NCI-H2196 (cell line): ENCODE data around the gene ARHGAP6.

Experiments
- DNase-seq: peaks from one replicate; lab custom pipeline; 2025; ENCODE audit not compliant: unreplicated experiment; lab: John Stamatoyannopoulos, UW

Gene ARHGAP6

GRCh38 chrX:11119313-11119943 is 546.3 kb downstream of the ARHGAP6 start:
- no peak for DNase-seq

- no peak for DNase-seq
These were observed 548.0 kb downstream of the ARHGAP6 start for GRCh38 chrX:11117745-11118144.

GRCh38 chrX:11113731-11114130 is 552.0 kb downstream of the ARHGAP6 start:
- no peak for DNase-seq

GRCh38 chrX:11111947-11112346 is 553.8 kb downstream of the ARHGAP6 start:
- DNase-seq, result no peak

GRCh38 chrX:11111037-11111851 is 554.5 kb downstream of the ARHGAP6 start, which contains the start of gene HCCS:
Gene HCCS, plus strand, starts transcription at chrX:11111332. Its CDS starts 729 bp downstream, at chrX:11112061.
- DNase-seq, result peak; percentile 65

GRCh38 chrX:11109968-11110367 is 555.8 kb downstream of the ARHGAP6 start:
- no peak for DNase-seq

- no peak for DNase-seq
These were observed 557.3 kb downstream of the ARHGAP6 start for GRCh38 chrX:11108253-11108941.

- DNase-seq, result no peak
These were observed 560.6 kb downstream of the ARHGAP6 start for GRCh38 chrX:11105080-11105479.

- no peak for DNase-seq
These were observed 562.0 kb downstream of the ARHGAP6 start for GRCh38 chrX:11103751-11104150.

GRCh38 chrX:11103006-11103405 is 562.7 kb downstream of the ARHGAP6 start:
- no peak for DNase-seq

GRCh38 chrX:11100281-11101035 is 565.3 kb downstream of the ARHGAP6 start:
- DNase-seq, result peak; percentile 39

GRCh38 chrX:11099465-11099864 is 566.3 kb downstream of the ARHGAP6 start:
- no peak for DNase-seq

GRCh38 chrX:11097933-11098332 is 567.8 kb downstream of the ARHGAP6 start:
- DNase-seq, result peak; percentile 16

GRCh38 chrX:11089802-11090201 is 575.9 kb downstream of the ARHGAP6 start:
- no peak for DNase-seq
